Nephron (organoid): ENCODE measurements around the gene CELF4.

ENCODE experiments used
- H3K27ac Mint-ChIP-seq, 3 experiments: 2 replicates each; pipeline ENCODE4 v1.8.0; 2020; ENCODE audit warnings: mixed read lengths in 3 of 3, mild to moderate bottlenecking in 2 of 3, moderate library complexity in 1 of 3
- H3K27me3 Mint-ChIP-seq: 2 replicates; pipeline ENCODE4 v1.8.0; 2021; ENCODE audit warnings: low read depth, mild to moderate bottlenecking, moderate library complexity, mixed read lengths
- H3K36me3 Mint-ChIP-seq: 2 replicates; pipeline ENCODE4 v1.8.0; 2020; ENCODE audit warnings: low read depth, mixed read lengths
- H3K4me1 Mint-ChIP-seq: 2 replicates; pipeline ENCODE4 v1.8.0; 2020; ENCODE audit warnings: mixed read lengths
- H3K4me3 Mint-ChIP-seq, 3 experiments: 2 replicates each; pipeline ENCODE4 v1.8.0; 2020; ENCODE audit warnings: mild to moderate bottlenecking in 3 of 3, mixed read lengths in 3 of 3, moderate library complexity in 2 of 3
- H3K9me3 Mint-ChIP-seq: 2 replicates; pipeline ENCODE4 v1.8.0; 2020; ENCODE audit warnings: mixed read lengths
- TF ChIP-seq, protein P1 (sequence below), 3 experiments: fragments of 200-600 bp; sonication (generic); IDR thresholded peaks; one replicate each; pipeline ENCODE4 v1.5.0; 2021; ENCODE audit warnings: antibody characterized with exemption in 3 of 3; ENCODE audit not compliant: unreplicated experiment in 3 of 3

Gene CELF4

DNA sequence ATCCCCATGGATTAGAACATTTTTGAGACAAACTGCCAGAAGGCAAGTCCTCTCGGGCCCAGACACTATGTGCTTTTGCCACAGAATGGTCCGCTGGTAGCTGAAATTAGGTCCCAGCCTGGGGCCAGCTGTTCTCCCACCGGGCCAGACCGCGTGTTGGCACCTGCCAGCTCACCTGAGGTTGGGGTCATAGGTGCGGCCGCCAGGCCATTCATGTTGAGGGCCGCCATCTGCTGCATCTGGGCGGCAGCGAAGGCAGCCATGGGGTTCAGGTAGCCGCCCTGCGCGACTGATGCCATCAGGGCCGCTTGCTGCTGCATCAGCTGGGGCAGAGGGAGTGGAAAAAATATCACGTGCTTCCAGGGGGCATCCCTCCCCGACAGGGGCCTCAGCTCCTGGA lies 292.8 kb downstream of the CELF4 start:
- peaks cover 2% of the 10 kb centered on the region for H3K4me1 Mint-ChIP-seq
- no peak overlapping the region for H3K27ac Mint-ChIP-seq
- TF ChIP-seq, protein P1, sequence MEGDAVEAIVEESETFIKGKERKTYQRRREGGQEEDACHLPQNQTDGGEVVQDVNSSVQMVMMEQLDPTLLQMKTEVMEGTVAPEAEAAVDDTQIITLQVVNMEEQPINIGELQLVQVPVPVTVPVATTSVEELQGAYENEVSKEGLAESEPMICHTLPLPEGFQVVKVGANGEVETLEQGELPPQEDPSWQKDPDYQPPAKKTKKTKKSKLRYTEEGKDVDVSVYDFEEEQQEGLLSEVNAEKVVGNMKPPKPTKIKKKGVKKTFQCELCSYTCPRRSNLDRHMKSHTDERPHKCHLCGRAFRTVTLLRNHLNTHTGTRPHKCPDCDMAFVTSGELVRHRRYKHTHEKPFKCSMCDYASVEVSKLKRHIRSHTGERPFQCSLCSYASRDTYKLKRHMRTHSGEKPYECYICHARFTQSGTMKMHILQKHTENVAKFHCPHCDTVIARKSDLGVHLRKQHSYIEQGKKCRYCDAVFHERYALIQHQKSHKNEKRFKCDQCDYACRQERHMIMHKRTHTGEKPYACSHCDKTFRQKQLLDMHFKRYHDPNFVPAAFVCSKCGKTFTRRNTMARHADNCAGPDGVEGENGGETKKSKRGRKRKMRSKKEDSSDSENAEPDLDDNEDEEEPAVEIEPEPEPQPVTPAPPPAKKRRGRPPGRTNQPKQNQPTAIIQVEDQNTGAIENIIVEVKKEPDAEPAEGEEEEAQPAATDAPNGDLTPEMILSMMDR (IDR thresholded peaks at IDR 0.05; ENCODE audit: unreplicated experiment in 3 of 3), result no peak
- H3K9me3 Mint-ChIP-seq, result peaks cover 5% of the 10 kb centered on the region
- H3K27me3 Mint-ChIP-seq, result peaks cover 7% of the 10 kb centered on the region
- H3K36me3 Mint-ChIP-seq, result no peaks in the 10 kb centered on the region
- no peak overlapping the region for H3K4me3 Mint-ChIP-seq

DNA sequence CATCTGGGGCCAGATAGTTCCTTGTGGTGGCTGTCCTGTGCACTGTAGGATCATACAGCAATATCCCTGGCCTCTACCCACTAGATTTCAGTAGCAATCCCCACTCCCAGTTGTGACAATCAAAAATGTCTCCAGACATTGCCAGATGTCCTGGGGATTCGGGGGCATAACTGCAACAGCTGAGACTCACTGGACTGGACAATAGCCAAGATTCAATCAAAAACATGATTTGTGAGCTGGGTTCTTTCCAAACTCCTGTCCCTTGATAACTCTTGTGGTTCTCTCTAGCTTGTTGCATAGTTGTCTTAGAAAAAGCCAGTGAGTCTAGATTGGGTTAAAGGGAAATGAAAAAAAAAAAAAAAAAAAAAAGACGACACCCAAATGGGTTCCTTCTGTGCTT lies 293.4 kb downstream of the CELF4 start:
- TF ChIP-seq, protein P1 (IDR thresholded peaks at IDR 0.05; ENCODE audit: unreplicated experiment in 3 of 3), result no peak
- Mint-ChIP-seq H3K36me3 (no peaks in the 10 kb centered on the region), H3K27me3 (peaks cover 7% of the 10 kb centered on the region), H3K4me1 (no peaks in the 10 kb centered on the region), H3K27ac (no peak overlapping the region), H3K4me3 (no peak overlapping the region), H3K9me3 (peaks cover 5% of the 10 kb centered on the region)

DNA sequence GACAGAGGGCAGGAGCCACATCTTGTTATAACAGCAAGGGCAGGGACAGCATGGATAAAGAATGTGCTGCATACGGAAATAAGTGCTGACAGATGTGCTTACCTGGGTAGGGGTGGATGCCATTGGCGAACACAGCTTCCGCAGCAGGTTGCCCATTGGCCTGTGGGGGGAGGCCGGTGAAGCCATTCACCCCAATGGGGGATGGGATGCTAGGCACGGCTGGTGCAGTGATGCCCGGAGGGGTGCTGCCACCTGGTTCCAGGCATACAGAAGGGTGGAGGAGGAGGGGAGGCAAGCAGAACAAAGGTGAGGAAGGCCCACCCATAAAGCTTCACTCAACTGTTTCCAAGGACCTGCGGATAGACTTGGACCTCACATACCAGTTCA lies 294.9 kb downstream of the CELF4 start:
- no peak overlapping the region for H3K4me3 Mint-ChIP-seq
- no peaks in the 10 kb centered on the region for H3K4me1 Mint-ChIP-seq
- H3K9me3 Mint-ChIP-seq, result peaks cover 5% of the 10 kb centered on the region
- no peak overlapping the region for H3K27ac Mint-ChIP-seq
- H3K27me3 Mint-ChIP-seq, result peaks cover 4% of the 10 kb centered on the region
- H3K36me3 Mint-ChIP-seq, result no peaks in the 10 kb centered on the region
- TF ChIP-seq, protein P1 (IDR thresholded peaks at IDR 0.05; ENCODE audit: unreplicated experiment in 3 of 3), result no peak

DNA sequence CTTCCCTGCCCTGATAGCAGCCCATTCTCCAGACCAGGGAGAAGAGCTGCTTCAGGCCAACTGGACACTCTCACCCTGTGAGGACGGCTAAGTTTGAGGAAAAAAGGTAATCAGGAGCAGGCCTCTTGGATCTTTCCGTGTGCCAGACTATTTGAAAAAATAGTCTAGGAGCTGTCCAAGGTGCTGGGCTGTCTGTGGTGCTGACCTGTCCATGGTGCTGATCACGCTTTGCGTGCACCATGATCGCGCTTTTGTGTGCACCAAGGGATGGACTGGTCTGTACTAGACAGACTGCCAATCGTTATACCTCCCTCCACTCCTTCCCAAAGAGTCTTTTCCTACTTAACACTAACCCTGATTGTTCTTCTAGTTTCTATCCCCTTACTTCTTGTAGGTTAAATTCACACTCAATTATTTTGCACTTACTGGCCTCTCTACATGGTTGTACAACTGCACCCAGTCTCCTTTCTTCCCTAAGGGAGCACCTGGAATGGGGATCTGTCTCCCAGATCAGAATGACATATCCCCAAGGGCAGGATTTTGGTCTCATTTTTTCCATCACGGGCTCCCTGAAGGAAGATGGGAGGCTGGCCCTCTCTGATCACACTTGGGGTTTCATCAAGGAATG lies 295.4 kb downstream of the CELF4 start:
- peaks cover 4% of the 10 kb centered on the region for H3K27me3 Mint-ChIP-seq
- H3K27ac Mint-ChIP-seq, result no peak overlapping the region
- H3K9me3 Mint-ChIP-seq, result peaks cover 2% of the 10 kb centered on the region
- TF ChIP-seq, protein P1 (IDR thresholded peaks at IDR 0.05; ENCODE audit: unreplicated experiment in 3 of 3), result no peak
- no peaks in the 10 kb centered on the region for H3K36me3 Mint-ChIP-seq
- H3K4me1 Mint-ChIP-seq, result no peaks in the 10 kb centered on the region
- H3K4me3 Mint-ChIP-seq, result no peak overlapping the region

DNA sequence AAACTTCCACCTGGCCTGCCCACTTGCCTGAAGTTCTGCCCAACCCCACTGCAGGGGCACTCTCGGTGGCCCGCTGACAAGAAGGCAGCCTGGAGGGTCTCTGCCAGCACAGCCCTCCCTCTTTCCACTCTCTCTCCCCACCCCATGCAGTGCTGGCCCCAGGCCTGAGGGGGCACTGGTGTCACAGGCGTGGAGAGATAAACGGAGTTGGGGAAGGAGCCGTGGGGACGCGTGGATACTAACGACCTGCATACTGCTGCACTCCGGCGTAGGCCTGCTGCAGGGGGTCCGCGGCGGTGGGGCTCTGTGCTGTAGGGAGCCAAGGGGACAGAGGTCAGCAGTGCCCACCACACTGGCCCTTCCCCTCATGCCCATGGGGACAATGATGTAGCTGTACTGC lies 299.3 kb downstream of the CELF4 start:
- no peak overlapping the region for H3K4me3 Mint-ChIP-seq

DNA sequence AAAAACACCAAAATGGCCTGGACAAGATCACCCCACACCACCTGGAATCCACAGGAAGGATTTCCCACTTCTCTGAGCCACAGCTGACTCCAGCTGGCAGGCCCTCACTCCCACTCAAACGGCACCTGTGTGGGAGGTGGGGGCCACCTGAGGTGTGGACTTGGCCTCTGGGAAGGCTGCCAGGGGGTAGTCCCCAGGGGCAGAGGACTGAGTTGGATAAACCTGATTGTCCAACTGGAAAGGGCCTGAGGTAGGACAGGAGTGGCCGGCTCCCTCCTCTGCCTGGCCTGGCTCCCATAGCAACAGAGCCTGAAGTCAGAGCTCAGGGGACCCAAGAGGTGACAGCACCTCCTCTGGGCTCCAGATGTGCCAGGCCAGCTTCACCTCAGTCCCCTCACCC lies 300.2 kb downstream of the CELF4 start:
- no peaks in the 10 kb centered on the region for H3K36me3 Mint-ChIP-seq
- H3K27me3 Mint-ChIP-seq, result peaks cover 24% of the 10 kb centered on the region
- no peak overlapping the region for H3K27ac Mint-ChIP-seq
- TF ChIP-seq, protein P1 (IDR thresholded peaks at IDR 0.05; ENCODE audit: unreplicated experiment in 3 of 3), result no peak
- H3K4me3 Mint-ChIP-seq, result no peak overlapping the region
- H3K4me1 Mint-ChIP-seq, result no peaks in the 10 kb centered on the region
- H3K9me3 Mint-ChIP-seq, result no peaks in the 10 kb centered on the region

More for the DNA sequence above, 299.3 kb downstream of the CELF4 start:
- H3K27ac Mint-ChIP-seq, result no peak overlapping the region
- peaks cover 24% of the 10 kb centered on the region for H3K27me3 Mint-ChIP-seq
- no peaks in the 10 kb centered on the region for H3K36me3 Mint-ChIP-seq
- no peaks in the 10 kb centered on the region for H3K9me3 Mint-ChIP-seq
- TF ChIP-seq, protein P1 (IDR thresholded peaks at IDR 0.05; ENCODE audit: unreplicated experiment in 3 of 3), result peak in 2 of 3 experiments; percentile 18 to 37
- H3K4me1 Mint-ChIP-seq, result no peaks in the 10 kb centered on the region
